GM23248 (cell line): ENCODE data around the gene BCL2L14.

Source experiments
- EZH2 ChIP-seq: fragments of 200-600 bp; sonication (generic); IDR thresholded peaks from 2 replicates; pipeline ENCODE4 v1.6.1; 2018; ENCODE audit warnings: antibody characterized with exemption, mild to moderate bottlenecking; ENCODE audit not compliant: insufficient read depth, poor library complexity, severe bottlenecking
- EZH2phosphoT487 ChIP-seq: fragments of 200-600 bp; sonication (generic); IDR thresholded peaks from 2 replicates; pipeline ENCODE4 v1.6.1; 2018; ENCODE audit warnings: antibody characterized with exemption, moderate library complexity, mild to moderate bottlenecking, low read depth; ENCODE audit not compliant: insufficient read depth

GRCh38 chr12:12126551-12126950 lies 55.8 kb downstream of the BCL2L14 start:
- TF ChIP-seq EZH2, result no peak
- TF ChIP-seq EZH2phosphoT487, result no peak
